Esophagus muscularis mucosa (tissue), 4 donors: ENCODE measurements around the gene WSCD2.

Experiments
- CTCF ChIP-seq, 3 experiments: fragments of 200-600 bp in 2 of 3; fragments of 450-650 bp in 1 of 3; sonication (generic) in 2 of 3; IDR thresholded peaks; one replicate each; pipeline ENCODE4 v1.5.1; 2017 to 2019; ENCODE audit warnings: antibody characterized with exemption in 3 of 3, mild to moderate bottlenecking in 2 of 3, moderate library complexity in 1 of 3
- EP300 ChIP-seq: sonication (generic); formaldehyde crosslinking; IDR thresholded peaks from one replicate; pipeline ENCODE4 v1.6.1; 2017; ENCODE audit warnings: antibody characterized with exemption
- POLR2A ChIP-seq: fragments of 450-650 bp; IDR thresholded peaks from one replicate; pipeline ENCODE4 v1.6.1; 2017; ENCODE audit warnings: antibody characterized with exemption, moderate library complexity, mild to moderate bottlenecking, low read depth
- POLR2AphosphoS5 ChIP-seq, 2 donors: sonication (generic); formaldehyde crosslinking; IDR thresholded peaks; one replicate each; pipeline ENCODE4 v1.6.1; 2017; ENCODE audit warnings: antibody characterized with exemption in 2 of 2

GRCh38 chr12:108191086-108191485, 62.0 kb downstream of the WSCD2 start:
- no peak for TF ChIP-seq CTCF (IDR thresholded peaks at IDR 0.05)
- TF ChIP-seq POLR2A: no peak
- TF ChIP-seq EP300: no peak
- TF ChIP-seq POLR2AphosphoS5 (IDR thresholded peaks at IDR 0.05): no peak
